ENCODE data around the gene N4BP2. TPM values are rescaled to one million over a fixed set of nuclear protein-coding genes. Genes with fewer than 3 reads are reported as not detected.
A peak's percentile ranks its signal among the peaks of the same experiment; 100 is the strongest.

N4BP2 gene
- total RNA-seq, 1 experiment from 2014 or later = 20.6 TPM

DNA sequence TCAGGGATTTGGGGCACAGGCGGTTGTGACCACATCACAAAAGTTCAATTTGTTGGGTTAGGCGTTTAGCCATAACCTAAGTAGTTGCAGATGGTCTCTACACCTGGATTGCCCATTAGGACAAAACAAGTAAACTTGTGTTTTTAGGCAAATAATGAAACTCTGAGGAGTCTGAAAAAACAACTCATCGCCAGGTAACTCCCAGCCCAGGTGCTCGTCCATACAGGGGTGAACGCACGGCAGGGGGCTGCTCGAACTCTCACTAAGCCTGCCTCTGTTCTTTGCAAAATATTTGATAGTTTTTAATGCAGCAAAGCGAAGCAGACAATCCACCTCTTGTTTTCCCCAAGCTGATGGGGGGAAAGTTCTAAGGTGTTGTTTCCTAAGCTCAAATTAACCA lies 139.6 kb downstream of the N4BP2 start:
- H3K9me3 ChIP-seq (replicated peaks) = no peaks in the 10 kb centered on the region
- H3K4me3 ChIP-seq = no peak overlapping the region
- no peaks in the 10 kb centered on the region for H3K36me3 ChIP-seq
- peaks cover 13% of the 10 kb centered on the region; the same call in 1 of the 2 replicates for H3K4me1 ChIP-seq
- DNase-seq = no peak
- no peaks in the 10 kb centered on the region for H3K27me3 ChIP-seq
- H3K27ac ChIP-seq = no peak overlapping the region

DNA sequence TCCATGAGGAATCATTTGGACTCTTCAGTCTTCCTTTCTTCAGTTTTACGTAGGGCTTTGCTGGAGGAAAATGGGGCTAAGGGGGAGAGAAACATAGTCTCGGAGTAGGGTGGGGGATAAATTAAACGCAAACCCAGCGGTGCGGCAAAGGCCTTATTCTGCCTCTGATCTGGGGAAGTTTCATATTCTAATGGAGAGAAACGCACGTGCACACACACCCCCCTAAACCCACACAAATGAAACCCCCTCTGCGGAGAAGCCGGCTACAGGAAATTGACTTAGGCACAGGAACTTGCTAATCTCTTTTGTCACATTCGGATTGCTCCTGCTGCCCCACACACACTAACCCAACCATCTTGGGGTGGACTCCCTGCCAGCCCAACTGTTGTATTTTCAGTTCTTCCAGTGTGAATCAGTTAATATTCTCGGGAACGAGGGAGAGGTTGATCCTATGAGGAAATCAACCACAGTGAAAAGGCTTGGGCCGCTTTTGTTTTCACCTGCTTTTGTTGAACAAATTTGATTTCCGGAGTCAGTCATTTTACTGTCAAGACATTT lies 140.2 kb downstream of the N4BP2 start, which contains the start of gene RHOH:
Gene RHOH, plus strand, starts transcription at position 308 of the 558 bp plus-strand sequence. CDS start 46,356 bp downstream, outside the sequence.
- Histone ChIP-seq H3K9me3 (replicated peaks) (no peaks in the 10 kb centered on the region), H3K4me1 (peaks cover 13% of the 10 kb centered on the region; the same call in 1 of the 2 replicates), H3K27me3 (no peaks in the 10 kb centered on the region), H3K27ac (no peak within 1 kb of the TSS), H3K36me3 (no peaks in the 10 kb centered on the region), H3K4me3 (no peak within 1 kb of the TSS)
- no peak for DNase-seq

DNA sequence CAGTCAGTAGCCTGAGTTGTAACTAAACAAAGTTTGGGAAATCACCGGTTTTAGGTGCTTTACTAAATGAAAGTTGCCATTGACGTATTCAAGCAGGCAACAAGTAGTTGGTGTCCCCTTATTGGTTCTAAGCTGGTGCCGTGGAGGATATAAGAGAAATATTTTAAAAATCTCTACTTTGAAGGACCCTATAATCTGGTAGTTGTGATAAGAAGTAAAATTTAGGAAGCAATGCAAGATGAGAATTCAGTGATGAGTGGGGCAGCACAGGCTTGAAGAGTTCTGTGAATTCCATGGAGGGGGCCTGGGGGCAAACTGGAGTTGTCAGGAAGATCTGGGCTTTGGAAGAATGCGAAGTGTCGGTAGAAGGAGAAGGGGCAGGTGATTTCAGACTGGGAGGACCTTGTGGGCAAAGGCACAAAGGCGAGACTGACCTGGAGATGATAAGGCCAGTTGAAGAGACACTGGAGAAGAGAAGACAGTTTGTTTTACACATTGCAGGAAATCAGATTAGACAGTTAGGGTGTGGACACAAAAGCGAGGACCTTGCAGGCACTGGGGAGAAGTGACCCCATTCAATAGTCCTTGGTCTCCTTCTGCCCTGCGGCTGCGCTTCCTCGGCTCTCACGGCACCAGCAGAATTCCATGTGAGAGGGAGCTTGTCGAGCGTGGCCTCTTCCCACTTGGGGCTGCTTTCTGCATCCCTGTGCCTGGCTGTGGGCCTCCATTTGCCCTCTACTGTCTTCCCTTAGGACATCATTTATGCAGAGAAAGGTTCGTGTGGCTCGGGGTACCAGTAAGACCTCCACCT lies 141.4 kb downstream of the N4BP2 start:
- Histone ChIP-seq H3K27ac (no peak overlapping the region), H3K4me3 (no peak overlapping the region), H3K27me3 (no peaks in the 10 kb centered on the region), H3K9me3 (replicated peaks) (no peaks in the 10 kb centered on the region), H3K36me3 (no peaks in the 10 kb centered on the region), H3K4me1 (peaks cover 13% of the 10 kb centered on the region; the same call in 1 of the 2 replicates)
- DNase-seq = no peak

DNA sequence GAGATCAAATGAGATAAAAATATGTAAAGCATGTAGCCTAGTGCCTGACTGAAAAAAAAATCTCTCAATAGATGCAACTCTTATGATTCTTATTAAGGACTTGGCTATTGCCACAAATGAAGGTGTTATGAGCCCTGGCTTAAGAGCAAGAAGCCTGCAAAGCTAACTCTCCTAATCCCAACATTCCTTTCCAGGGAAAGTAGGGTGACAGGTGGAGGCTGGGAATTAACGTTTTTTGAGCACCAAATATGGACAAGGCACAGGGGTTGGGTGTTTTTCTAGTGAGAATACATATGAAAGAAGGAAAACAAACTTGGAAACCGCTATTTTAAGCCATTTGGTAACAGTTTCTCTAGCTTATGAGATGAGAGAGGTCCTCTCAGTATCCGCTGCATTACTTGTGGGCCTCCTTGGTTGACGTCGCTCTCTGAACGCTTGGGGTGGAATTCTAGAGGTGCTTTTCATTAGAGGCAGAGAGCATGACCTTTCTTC lies 142.6 kb downstream of the N4BP2 start:
- Histone ChIP-seq H3K4me3 (no peak overlapping the region), H3K9me3 (replicated peaks) (no peaks in the 10 kb centered on the region), H3K36me3 (no peaks in the 10 kb centered on the region), H3K4me1 (peaks cover 13% of the 10 kb centered on the region; the same call in 1 of the 2 replicates), H3K27ac (no peak overlapping the region), H3K27me3 (no peaks in the 10 kb centered on the region)
- DNase-seq = no peak

DNA sequence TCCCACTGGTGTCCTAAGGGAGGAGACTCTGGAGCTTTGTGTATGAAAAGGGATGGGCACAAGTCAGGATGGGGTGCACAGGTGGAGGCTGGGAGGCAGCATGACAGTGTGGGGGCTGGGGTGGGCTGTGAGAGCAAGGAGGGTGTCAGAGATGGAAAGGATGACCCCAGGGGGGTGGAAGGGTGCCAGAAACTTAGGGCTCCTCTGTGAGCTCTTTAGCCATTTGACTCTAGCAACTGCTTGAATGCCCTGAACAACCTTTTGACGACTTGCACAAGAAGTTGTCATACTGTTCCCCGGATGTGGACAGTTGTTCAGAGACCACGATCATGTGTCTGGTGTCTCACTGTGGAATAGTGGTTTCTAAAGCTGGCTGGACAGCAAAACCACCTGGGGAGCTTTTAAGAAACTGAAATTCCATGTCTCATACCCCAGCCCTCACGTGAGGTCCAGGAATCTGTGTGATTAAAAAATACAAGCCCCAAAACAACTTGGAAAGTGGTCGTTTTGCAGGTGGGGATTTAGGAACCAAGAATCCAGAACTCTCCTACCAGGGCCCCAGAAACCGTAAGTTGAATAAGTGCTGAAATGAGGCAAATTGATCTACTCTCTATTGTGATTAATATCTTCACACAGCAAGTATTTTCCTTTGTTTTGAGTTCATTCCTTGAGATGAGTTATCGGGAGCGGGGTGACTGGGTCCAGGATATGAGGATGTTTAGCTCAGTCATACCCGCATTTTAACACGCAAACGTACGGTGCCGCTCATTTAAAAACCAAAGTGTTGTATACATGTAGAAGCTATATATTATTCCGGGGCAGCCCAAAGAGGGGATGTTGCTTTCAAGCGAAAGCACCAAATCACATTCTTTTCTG lies 143.6 kb downstream of the N4BP2 start:
- Histone ChIP-seq H3K27me3 (no peaks in the 10 kb centered on the region), H3K9me3 (replicated peaks) (no peaks in the 10 kb centered on the region), H3K4me3 (no peak overlapping the region), H3K36me3 (no peaks in the 10 kb centered on the region), H3K4me1 (peaks cover 8% of the 10 kb centered on the region; the same call in 1 of the 2 replicates), H3K27ac (no peak overlapping the region)
- DNase-seq = peak in 1 of 2 experiments; percentile 23

DNA sequence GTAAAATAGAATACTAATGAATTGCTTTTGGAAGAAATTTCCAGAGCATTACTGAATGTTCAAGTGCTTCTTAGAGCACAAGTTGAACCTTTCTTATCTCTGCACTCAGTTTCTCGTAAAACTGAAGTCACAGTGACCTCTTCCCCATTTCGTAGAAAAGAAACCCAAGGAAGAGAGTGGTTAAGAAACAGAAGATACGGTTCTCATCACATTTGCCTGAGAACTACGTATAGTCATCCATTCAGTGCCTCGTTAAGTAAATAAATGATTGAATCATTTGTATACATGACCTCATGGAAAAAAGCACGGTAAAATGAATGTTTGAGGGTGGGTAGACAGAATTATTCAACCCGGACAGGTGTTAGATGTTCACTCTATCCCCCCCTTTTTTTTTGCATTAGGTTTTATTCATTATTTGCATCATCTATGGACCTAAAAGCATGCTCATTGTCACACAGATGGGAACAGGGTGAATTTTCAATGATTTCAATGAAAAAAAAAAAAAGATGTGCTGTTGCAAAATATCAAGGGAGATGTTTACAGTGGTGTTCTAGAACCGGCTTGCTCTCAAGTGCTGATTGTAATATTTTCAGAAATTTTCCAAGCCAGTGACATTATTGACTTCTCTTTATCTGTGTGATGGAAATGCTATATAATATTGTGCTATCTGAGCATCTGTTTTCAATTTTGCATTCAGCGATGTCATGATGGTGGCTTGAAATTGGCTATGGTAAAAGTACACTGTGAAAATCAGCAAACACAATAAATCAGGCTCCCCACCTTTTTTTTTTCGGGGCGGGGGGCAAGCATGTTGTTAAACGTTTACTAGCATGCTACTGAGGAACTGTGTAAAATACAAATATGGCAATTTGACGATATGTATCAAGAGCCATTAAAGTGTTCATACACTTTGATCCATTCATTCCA lies 144.5 kb downstream of the N4BP2 start:
- DNase-seq = no peak
- no peak overlapping the region for H3K4me3 ChIP-seq
- H3K27ac ChIP-seq = no peak overlapping the region
- no peaks in the 10 kb centered on the region for H3K36me3 ChIP-seq
- H3K4me1 ChIP-seq = peaks cover 8% of the 10 kb centered on the region; the same call in 1 of the 2 replicates
- no peaks in the 10 kb centered on the region for H3K27me3 ChIP-seq
- no peaks in the 10 kb centered on the region for H3K9me3 ChIP-seq (replicated peaks)

DNA sequence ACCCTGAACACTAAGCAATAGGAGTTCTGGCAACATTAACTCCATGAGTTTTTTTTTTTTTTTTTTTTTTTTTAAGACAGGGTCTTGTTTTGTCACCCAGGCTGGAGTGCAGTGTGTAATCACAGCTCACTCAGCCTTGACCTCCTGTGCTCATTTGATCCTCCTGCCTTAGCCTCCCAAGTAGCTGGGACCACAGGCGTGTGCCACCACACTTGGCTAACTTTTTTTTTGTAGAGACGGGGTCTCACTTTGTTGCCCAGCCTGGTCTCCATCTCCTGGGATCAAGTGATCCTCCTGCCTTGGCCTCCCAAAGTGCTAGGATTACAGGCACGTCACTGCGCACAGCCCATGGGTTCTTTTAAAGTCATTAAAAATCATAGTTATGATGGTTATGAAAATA lies 145.2 kb downstream of the N4BP2 start:
- H3K27me3 ChIP-seq = no peaks in the 10 kb centered on the region
- H3K9me3 ChIP-seq (replicated peaks) = no peaks in the 10 kb centered on the region
- H3K4me1 ChIP-seq = peaks cover 8% of the 10 kb centered on the region; the same call in 1 of the 2 replicates
- H3K4me3 ChIP-seq = no peak overlapping the region
- H3K27ac ChIP-seq = no peak overlapping the region
- H3K36me3 ChIP-seq = no peaks in the 10 kb centered on the region
- DNase-seq = no peak

DNA sequence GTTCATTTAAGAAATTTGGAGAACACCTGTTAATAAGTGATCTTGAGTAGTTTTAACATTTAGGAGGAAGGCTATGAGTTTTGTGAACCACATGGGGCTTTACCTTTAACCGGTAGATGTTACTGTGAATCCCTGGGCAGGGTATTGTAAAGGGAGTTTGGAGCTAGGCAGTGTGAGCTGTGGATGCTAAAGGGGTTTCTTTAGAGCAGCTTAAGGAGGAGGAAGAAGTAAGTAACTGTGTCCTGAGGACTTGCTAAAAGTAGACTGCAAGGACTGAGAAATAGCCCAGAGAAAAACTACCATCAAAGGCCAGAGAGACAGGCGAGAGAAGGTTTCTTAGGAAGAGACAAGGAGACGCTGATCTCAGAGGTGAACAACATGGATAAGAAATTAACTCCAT lies 145.8 kb downstream of the N4BP2 start:
- H3K36me3 ChIP-seq = no peaks in the 10 kb centered on the region
- no peaks in the 10 kb centered on the region for H3K9me3 ChIP-seq (replicated peaks)
- no peak overlapping the region for H3K27ac ChIP-seq
- H3K4me1 ChIP-seq = peaks cover 8% of the 10 kb centered on the region; the same call in 1 of the 2 replicates
- H3K27me3 ChIP-seq = no peaks in the 10 kb centered on the region
- no peak overlapping the region for H3K4me3 ChIP-seq
- no peak for DNase-seq

DNA sequence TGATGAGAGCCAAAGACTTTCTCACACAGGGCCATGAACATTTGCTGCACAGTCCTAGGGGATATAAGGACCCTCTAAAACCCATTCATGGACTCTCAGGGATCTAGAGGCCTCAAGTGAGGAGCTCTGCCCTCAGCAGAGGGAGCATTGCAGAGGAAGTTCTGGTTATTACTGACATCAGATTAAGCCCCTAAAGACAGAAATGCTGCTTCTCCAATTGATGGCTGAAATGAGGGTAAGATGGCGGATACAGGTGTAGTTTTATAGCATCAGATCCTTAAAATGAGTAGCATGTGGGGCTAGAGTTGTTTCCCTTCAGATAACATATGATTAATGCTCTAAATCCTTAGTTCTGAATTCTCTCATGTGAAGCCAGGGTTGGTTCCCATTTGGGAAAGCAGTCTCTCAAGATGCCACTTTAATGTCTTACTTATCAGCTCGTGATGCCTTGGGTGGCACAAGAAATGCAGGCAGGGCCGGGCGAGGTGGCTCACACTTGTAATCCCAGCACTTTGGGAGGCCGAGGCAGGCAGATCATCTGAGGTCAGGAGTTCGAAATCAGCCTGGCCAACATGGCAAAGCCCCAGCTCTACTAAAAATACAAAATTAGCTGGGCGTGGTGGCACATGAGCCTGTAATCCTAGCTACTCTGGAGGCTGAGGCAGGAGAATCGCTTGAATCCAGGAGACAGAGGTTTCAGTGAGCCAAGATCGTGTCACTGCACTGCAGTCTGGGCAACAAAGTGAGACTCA lies 148.0 kb downstream of the N4BP2 start:
- DNase-seq = no peak
- Histone ChIP-seq H3K36me3 (no peaks in the 10 kb centered on the region), H3K4me1 (peaks cover 8% of the 10 kb centered on the region; the same call in 1 of the 2 replicates), H3K27me3 (no peaks in the 10 kb centered on the region), H3K4me3 (no peak overlapping the region), H3K27ac (no peak overlapping the region), H3K9me3 (replicated peaks) (no peaks in the 10 kb centered on the region)

DNA sequence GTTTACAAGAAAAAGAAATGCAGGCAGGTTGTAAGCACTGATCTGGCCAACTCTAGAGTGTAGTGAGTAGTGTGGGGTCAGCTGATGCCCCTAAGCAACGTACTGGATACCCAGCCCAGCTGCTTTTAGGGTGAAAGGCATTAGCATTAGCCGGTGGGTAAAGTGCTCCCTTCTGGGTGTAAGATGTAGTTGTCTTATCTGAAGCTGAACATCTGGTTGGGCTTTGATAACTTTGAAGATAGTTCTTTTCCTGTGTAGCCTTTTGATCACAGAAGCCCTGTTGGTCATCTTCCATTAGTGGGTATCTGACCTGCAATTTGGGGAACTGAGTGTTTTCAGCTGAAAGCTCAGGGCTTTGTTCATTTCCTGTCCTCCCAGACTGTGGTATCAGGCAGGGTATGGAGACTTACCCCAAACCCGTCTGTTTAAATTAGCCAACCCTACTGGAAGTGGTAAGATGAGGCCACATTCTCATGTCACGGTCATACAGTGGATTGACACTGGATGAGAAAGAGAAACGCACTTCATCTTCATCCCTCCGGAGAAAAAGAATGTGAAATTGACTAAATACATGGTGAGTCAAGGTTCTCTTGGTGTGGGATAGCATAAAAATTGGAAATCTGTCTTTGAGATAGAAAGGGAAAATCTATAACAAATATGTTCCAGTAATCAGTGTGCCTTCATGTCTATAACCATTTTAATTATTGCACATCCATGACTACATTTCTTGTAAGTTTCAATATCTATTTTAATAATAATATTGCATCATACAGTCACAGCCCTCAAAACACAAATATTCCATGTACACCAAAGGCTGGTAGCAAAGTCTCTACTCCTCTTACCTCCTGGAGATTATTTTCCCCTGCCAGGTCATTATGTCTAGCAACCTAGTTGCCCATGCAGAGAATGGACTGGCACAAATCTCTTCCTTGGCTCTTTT lies 148.9 kb downstream of the N4BP2 start:
- Histone ChIP-seq H3K36me3 (no peaks in the 10 kb centered on the region), H3K27ac (no peak overlapping the region), H3K4me3 (no peak overlapping the region), H3K9me3 (replicated peaks) (no peaks in the 10 kb centered on the region), H3K27me3 (no peaks in the 10 kb centered on the region), H3K4me1 (no peaks in the 10 kb centered on the region; the same call in 1 of the 2 replicates)
- DNase-seq = no peak

DNA sequence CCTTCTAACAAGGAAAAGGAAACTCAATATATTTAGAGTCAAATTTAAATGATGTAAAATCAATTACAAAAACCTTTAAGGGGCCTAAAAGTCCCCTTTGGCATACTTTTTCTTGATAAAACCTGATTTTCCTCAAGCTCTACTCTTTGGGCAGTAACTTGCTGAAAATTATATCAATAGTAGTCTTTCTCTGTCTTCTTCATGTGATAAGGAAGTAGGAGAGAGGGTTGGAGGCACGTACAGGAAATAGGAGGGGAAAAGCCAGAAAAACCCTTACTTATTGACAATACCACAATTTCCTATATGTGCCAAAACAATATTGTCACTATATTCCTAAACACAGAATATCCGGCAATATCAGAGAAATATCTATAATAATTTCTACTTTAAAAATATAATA lies 149.8 kb downstream of the N4BP2 start:
- no peaks in the 10 kb centered on the region for H3K4me1 ChIP-seq
- H3K27ac ChIP-seq = no peak overlapping the region
- no peaks in the 10 kb centered on the region for H3K27me3 ChIP-seq
- H3K9me3 ChIP-seq (replicated peaks) = no peaks in the 10 kb centered on the region
- H3K4me3 ChIP-seq = no peak overlapping the region
- no peak for DNase-seq
- no peaks in the 10 kb centered on the region for H3K36me3 ChIP-seq

All from SJCRH30 (cell line).